Osteocyte (in vitro differentiated cells): ENCODE results near the gene ACOX2. TPM values are rescaled to one million over a fixed set of nuclear protein-coding genes. Genes with fewer than 3 reads are reported as not detected.

Source experiments
- DNase-seq: peaks from one replicate; pipeline ENCODE4 v3.0.0; 2021; ENCODE audit warnings: mixed read lengths; ENCODE audit not compliant: unreplicated experiment; ENCODE audit errors: extremely low spot score
- H3K27ac Mint-ChIP-seq: one replicate; pipeline ENCODE4 v1.8.0; 2021; ENCODE audit warnings: mild to moderate bottlenecking, mixed read lengths; ENCODE audit not compliant: unreplicated experiment
- H3K27me3 Mint-ChIP-seq: one replicate; pipeline ENCODE4 v1.8.0; 2021; ENCODE audit warnings: mixed read lengths; ENCODE audit not compliant: unreplicated experiment
- H3K36me3 Mint-ChIP-seq: one replicate; pipeline ENCODE4 v1.8.0; 2021; ENCODE audit warnings: mixed read lengths; ENCODE audit not compliant: unreplicated experiment
- H3K4me1 Mint-ChIP-seq: one replicate; pipeline ENCODE4 v1.8.0; 2021; ENCODE audit warnings: mixed read lengths; ENCODE audit not compliant: unreplicated experiment
- H3K4me3 Mint-ChIP-seq: one replicate; pipeline ENCODE4 v1.8.0; 2021; ENCODE audit warnings: mild to moderate bottlenecking, moderate library complexity, mixed read lengths; ENCODE audit not compliant: unreplicated experiment
- H3K9me3 Mint-ChIP-seq: one replicate; pipeline ENCODE4 v1.8.0; 2021; ENCODE audit warnings: mixed read lengths; ENCODE audit not compliant: unreplicated experiment
- CTCF ChIP-seq: fragments of 200-600 bp; sonication (generic); IDR thresholded peaks from 2 replicates; pipeline ENCODE4 v1.5.0; 2021; ENCODE audit warnings: antibody characterized with exemption, mild to moderate bottlenecking, moderate library complexity
- total RNA-seq: library from RNA; stranded (reverse); gene quantifications from 2 replicates; pipeline ENCODE4 v1.2.1, GENCODE V29; 2021

Gene ACOX2
- total RNA-seq, 1 donor from 2014 or later = 0.51 TPM

- no peak for TF ChIP-seq CTCF
- Mint-ChIP-seq H3K36me3 (no peaks in the 10 kb centered on the region), H3K27me3 (no peaks in the 10 kb centered on the region), H3K9me3 (peaks cover 7% of the 10 kb centered on the region), H3K4me1 (peaks cover 23% of the 10 kb centered on the region), H3K4me3 (no peak overlapping the region), H3K27ac (no peak overlapping the region)
- no peak for DNase-seq
Observed at GRCh38 chr3:58566398-58567250, 29.6 kb upstream of the ACOX2 start.

GRCh38 chr3:58565621-58566397, 28.8 kb upstream of the ACOX2 start:
- no peaks in the 10 kb centered on the region for H3K27me3 Mint-ChIP-seq
- no peaks in the 10 kb centered on the region for H3K36me3 Mint-ChIP-seq
- DNase-seq = peak; percentile 77
- peaks cover 5% of the 10 kb centered on the region for H3K9me3 Mint-ChIP-seq
- no peak for TF ChIP-seq CTCF
- no peak overlapping the region for H3K4me3 Mint-ChIP-seq
- H3K27ac Mint-ChIP-seq = no peak overlapping the region
- H3K4me1 Mint-ChIP-seq = peaks cover 31% of the 10 kb centered on the region

- Mint-ChIP-seq H3K4me1 (peaks cover 33% of the 10 kb centered on the region), H3K36me3 (no peaks in the 10 kb centered on the region), H3K27me3 (no peaks in the 10 kb centered on the region), H3K4me3 (no peak overlapping the region), H3K9me3 (peaks cover 5% of the 10 kb centered on the region), H3K27ac (peak overlapping the region; percentile 63)
- TF ChIP-seq CTCF = no peak
- peak; percentile 78 for DNase-seq
Observed at GRCh38 chr3:58564456-58565160, 27.6 kb upstream of the ACOX2 start.

GRCh38 chr3:58564054-58564453, 27.1 kb upstream of the ACOX2 start:
- Mint-ChIP-seq H3K27me3 (no peaks in the 10 kb centered on the region), H3K4me3 (no peak overlapping the region), H3K4me1 (peaks cover 33% of the 10 kb centered on the region), H3K36me3 (no peaks in the 10 kb centered on the region), H3K9me3 (peaks cover 5% of the 10 kb centered on the region), H3K27ac (no peak overlapping the region)
- TF ChIP-seq CTCF = no peak
- no peak for DNase-seq
